H1 (cell line): ENCODE measurements around the gene CPA1.

ENCODE experiments used
- CTCF ChIP-seq, 3 experiments: IDR thresholded peaks; 1 replicate in 2 of 3; 2 replicates in 1 of 3; pipeline versions ENCODE4 v1.5.1 to v1.6.1; 2011; ENCODE audit warnings: low read length in 3 of 3, mild to moderate bottlenecking in 3 of 3, inconsistent platforms in 2 of 3, low read depth in 1 of 3, moderate library complexity in 1 of 3; ENCODE audit not compliant: insufficient read depth in 1 of 3; ENCODE audit errors: control extremely low read depth in 1 of 3
- EZH2 ChIP-seq: fragments of 200-600 bp; sonication (generic); IDR thresholded peaks from 2 replicates; pipeline ENCODE4 v1.7.1; 2012; ENCODE audit warnings: low read depth, mild to moderate bottlenecking, moderate library complexity, low read length, inconsistent platforms; ENCODE audit not compliant: severe bottlenecking
- KDM1A ChIP-seq: fragments of 200-600, 300-600 bp; sonication (generic); IDR thresholded peaks from 2 replicates; pipeline ENCODE4 v1.7.1; 2016; ENCODE audit warnings: mild to moderate bottlenecking, low read length, borderline replicate concordance
- MAX ChIP-seq: IDR thresholded peaks from 2 replicates; pipeline ENCODE4 v1.6.1; 2012; ENCODE audit warnings: inconsistent platforms
- POU5F1 ChIP-seq: IDR thresholded peaks from 2 replicates; pipeline ENCODE4 v1.6.1; 2011; ENCODE audit warnings: low read depth, mild to moderate bottlenecking, low read length, moderate library complexity
- RAD21 ChIP-seq, 2 experiments: IDR thresholded peaks in 1 of 2; conservative IDR thresholded peaks in 1 of 2; 2 replicates each; pipeline ENCODE4 v1.6.1; 2011; ENCODE audit warnings: low read depth in 2 of 2, low read length in 2 of 2, improper control_type of control experiment in 1 of 2, inconsistent platforms in 1 of 2, mild to moderate bottlenecking in 1 of 2, moderate library complexity in 1 of 2
- ZNF274 ChIP-seq: IDR thresholded peaks from 2 replicates; pipeline ENCODE4 v1.7.0; 2012; ENCODE audit warnings: low read length, borderline replicate concordance; ENCODE audit errors: extremely low read depth

- TF ChIP-seq RAD21 (IDR thresholded peaks at IDR 0.05 in 1 of 2, conservative IDR thresholded peaks at IDR 0.05 in 1 of 2; ENCODE audit: low read depth in 2 of 2, low read length in 2 of 2) (no peak), EZH2 (no peak), KDM1A (no peak), CTCF (IDR thresholded peaks at IDR 0.05; ENCODE audit: control extremely low read depth in 1 of 3, insufficient read depth in 1 of 3, low read depth in 1 of 3, low read length in 3 of 3) (no peak), POU5F1 (no peak), ZNF274 (no peak), MAX (no peak)
Observed at GRCh38 chr7:130393101-130393561, 12.8 kb downstream of the CPA1 start.
